ENCODE results near the gene CACNA2D4. TPM values are rescaled to one million over a fixed set of nuclear protein-coding genes. Genes with fewer than 3 reads are reported as not detected.

Gene CACNA2D4
- total RNA-seq, 1 experiment from 2014 or later: 0.37 TPM

DNA sequence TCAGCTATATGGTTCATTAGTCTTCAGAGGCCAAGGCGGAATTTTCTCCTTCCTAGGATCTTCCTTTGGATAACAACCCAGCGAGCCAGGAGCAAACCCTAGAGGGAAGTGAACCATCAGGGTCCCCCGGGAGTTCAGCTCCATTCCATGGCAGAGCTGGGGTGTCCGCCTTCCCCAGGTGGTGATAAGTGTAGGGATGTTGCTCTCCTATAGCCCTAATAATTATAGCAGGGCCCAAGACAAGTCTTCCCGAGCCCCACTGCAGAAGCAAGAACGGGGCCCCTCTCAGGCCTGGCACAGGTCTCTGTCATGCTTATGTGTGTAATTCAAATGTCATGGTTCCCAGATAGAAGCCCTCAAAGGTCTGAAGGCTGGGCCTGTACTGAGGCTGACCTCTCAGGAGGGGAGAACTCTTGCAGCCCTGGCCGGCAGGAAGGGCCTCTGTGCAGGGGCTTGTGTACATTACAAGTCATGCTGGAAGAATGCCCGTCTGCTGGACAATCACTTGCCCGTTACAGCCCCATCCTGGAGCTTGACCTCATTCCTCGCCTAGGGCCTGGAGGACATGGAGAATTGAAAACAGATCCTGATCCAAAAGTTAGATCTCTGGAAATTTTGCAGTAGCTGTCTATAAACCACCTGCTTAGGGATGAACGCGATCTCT, 80.8 kb downstream of the CACNA2D4 start:
- H3K4me1 ChIP-seq (ENCODE audit: low read length): peaks cover 17% of the 10 kb centered on the region
- no peak overlapping the region for H3K27ac ChIP-seq (ENCODE audit: low read length)
- no peaks in the 10 kb centered on the region for H3K9me2 ChIP-seq (replicated peaks; ENCODE audit: insufficient read depth, low read length)
- no peak overlapping the region for H3K4me3 ChIP-seq (ENCODE audit: low read length)
- no peaks in the 10 kb centered on the region for H4K20me1 ChIP-seq (ENCODE audit: insufficient read depth, low read depth, low read length)
- H3K27me3 ChIP-seq (ENCODE audit: low read length): no peaks in the 10 kb centered on the region
- H3K9ac ChIP-seq (ENCODE audit: low read length): no peak overlapping the region
- no peak overlapping the region for H2AFZ ChIP-seq (ENCODE audit: low read length)
- no peaks in the 10 kb centered on the region for H3K9me3 ChIP-seq (ENCODE audit: low read length)
- no peaks in the 10 kb centered on the region for H3K79me2 ChIP-seq (ENCODE audit: low read length)
- no peak overlapping the region for H3K4me2 ChIP-seq (ENCODE audit: low read depth, low read length, poor library complexity, severe bottlenecking)
- no peak for DNase-seq
- no peaks in the 10 kb centered on the region for H3K36me3 ChIP-seq (ENCODE audit: insufficient read depth, low read length)

DNA sequence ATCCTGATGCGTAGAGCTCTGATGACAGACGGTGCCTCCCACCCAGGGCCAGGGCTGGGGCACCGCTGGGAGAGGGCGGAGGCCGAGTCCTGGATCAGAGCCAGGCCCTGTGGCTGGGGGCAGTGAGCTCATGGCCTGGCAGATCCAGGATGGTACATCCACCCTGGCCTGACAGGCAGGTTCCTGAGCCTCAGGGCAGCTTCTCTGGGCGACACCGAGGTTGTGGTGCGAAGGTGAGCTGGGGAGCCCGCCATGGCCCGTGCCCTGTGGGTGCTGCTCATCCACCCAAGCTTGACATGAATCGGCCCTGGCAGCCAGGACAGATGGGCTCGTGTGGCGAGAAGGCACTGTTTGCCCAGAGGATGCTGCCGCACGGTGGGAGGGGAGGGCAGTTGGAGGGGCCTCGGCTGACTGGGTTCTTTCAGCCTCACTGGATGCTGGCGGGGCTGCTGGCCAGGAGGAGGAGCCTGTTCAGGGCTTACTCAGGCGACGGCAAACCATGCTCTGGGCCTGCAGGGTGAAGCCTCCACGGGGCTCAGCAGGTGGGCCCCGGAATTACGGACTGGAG, 81.5 kb downstream of the CACNA2D4 start:
- Histone ChIP-seq H4K20me1 (ENCODE audit: insufficient read depth, low read depth, low read length) (no peaks in the 10 kb centered on the region), H3K4me1 (ENCODE audit: low read length) (peaks cover 11% of the 10 kb centered on the region), H3K4me2 (ENCODE audit: low read depth, low read length, poor library complexity, severe bottlenecking) (no peak overlapping the region), H3K27ac (ENCODE audit: low read length) (no peak overlapping the region), H3K9me3 (ENCODE audit: low read length) (no peaks in the 10 kb centered on the region), H3K9me2 (replicated peaks; ENCODE audit: insufficient read depth, low read length) (no peaks in the 10 kb centered on the region), H3K9ac (ENCODE audit: low read length) (no peak overlapping the region), H3K79me2 (ENCODE audit: low read length) (no peaks in the 10 kb centered on the region), H3K27me3 (ENCODE audit: low read length) (no peaks in the 10 kb centered on the region), H2AFZ (ENCODE audit: low read length) (no peak overlapping the region), H3K36me3 (ENCODE audit: insufficient read depth, low read length) (no peaks in the 10 kb centered on the region), H3K4me3 (ENCODE audit: low read length) (no peak overlapping the region)
- DNase-seq: no peak

DNA sequence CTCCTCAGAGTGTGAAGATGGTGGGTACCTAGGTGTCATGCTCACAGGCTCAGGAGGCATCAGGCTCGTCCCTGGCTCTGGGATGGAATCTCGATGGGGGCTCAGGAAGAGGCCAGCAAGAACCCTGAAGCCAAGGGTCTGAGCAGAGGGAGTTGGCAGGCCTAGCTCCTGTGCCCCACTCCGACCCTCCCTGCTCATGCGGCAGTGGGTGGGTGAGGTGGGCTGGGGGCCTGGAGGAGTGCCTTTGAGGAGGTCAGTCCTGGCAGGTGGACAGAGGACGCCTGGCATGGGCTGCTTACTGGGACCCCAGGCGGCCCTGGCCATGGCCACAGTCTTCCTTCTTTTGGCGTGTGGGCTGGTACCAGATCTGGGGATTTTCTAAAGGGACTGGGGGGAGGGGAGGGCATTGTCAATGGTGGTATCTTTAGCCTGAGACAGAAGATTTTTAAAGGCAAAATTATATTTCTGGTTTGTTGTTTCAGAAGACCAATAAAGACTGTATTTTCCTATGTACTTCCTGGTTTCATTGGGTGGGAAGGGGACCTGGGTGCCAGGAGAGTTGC, 82.1 kb downstream of the CACNA2D4 start:
- no peak for DNase-seq
- Histone ChIP-seq H3K36me3 (ENCODE audit: insufficient read depth, low read length) (no peaks in the 10 kb centered on the region), H4K20me1 (ENCODE audit: insufficient read depth, low read depth, low read length) (no peaks in the 10 kb centered on the region), H3K9ac (ENCODE audit: low read length) (no peak overlapping the region), H3K27me3 (ENCODE audit: low read length) (no peaks in the 10 kb centered on the region), H3K4me2 (ENCODE audit: low read depth, low read length, poor library complexity, severe bottlenecking) (no peak overlapping the region), H3K4me3 (ENCODE audit: low read length) (no peak overlapping the region), H3K9me3 (ENCODE audit: low read length) (no peaks in the 10 kb centered on the region), H2AFZ (ENCODE audit: low read length) (no peak overlapping the region), H3K79me2 (ENCODE audit: low read length) (no peaks in the 10 kb centered on the region), H3K4me1 (ENCODE audit: low read length) (peaks cover 8% of the 10 kb centered on the region), H3K27ac (ENCODE audit: low read length) (no peak overlapping the region), H3K9me2 (replicated peaks; ENCODE audit: insufficient read depth, low read length) (no peaks in the 10 kb centered on the region)

DNA sequence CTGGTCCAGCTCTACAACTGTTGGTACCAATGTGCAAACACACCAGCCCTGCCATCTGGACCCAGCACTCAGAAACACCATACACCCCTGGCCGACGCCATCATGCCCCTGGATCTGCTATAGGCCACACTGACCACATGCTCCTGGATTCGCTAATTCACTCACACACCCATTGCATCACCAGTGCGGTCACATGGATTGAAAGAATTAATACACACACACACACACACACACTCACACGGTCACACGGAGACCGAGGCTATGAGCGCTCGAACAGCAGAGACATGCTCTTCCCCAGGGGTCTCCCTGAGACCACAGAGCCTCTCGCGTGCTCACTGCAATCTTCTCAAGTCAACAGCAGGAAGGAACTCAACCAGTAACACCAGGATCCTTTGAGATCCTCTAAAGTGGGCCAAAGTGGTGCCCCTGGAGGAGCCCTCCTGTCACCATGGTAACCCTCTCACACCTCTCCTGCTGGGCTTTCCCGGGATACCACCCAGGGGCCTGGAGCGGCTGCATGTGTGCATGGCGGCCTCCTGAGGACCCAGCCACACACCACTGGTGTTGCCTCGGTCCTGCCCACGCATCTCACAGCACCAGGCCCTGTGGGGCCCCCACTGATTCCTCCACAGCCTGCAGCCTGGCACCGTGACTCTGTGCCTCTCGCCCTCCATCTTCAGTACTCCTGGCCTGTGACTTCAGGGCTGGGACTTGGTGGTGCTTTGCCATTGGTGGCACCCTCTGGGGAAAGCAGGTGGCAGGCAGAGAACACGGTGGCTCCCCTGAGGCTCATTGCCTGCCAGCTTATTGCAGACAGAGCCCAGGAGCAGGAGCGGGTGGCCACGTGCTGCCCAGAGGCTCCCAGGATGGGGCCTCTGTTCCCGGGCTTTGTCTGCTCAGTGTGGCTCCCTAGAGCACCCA, 83.0 kb downstream of the CACNA2D4 start:
- DNase-seq: no peak
- Histone ChIP-seq H3K4me3 (ENCODE audit: low read length) (no peak overlapping the region), H3K9ac (ENCODE audit: low read length) (no peak overlapping the region)

DNA sequence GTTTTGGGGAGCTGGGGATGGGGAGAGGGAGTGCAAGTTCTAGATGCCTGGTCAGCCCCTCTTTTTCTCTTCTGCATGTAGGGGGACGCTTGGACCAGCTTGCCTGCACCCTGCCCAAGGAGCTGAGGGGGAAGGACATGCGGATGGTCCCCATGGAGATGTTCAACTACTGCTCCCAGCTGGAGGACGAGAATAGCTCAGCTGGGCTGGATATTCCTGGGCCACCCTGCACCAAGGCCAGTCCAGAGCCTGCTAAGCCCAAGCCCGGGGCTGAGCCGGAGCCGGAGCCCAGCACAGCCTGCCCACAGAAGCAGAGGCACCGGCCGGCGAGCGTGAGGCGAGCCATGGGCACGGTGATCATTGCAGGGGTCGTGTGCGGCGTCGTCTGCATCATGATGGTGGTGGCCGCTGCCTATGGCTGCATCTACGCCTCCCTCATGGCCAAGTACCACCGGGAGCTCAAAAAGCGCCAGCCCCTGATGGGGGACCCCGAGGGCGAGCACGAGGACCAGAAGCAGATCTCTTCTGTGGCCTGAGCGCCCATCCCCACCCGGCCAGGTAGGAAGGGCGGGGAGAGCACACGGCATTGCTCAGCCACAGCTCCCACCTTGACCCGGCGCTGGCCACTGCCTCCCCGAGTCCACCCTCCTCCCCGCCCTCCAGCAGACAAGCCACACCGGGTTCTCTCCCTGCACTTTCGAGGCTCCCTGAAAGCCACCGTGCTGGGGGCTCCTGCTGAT, 84.1 kb downstream of the CACNA2D4 start:
- Histone ChIP-seq H3K4me3 (ENCODE audit: low read length) (no peak overlapping the region), H3K4me1 (ENCODE audit: low read length) (peaks cover 8% of the 10 kb centered on the region), H3K27ac (ENCODE audit: low read length) (no peak overlapping the region), H3K9ac (ENCODE audit: low read length) (no peak overlapping the region), H2AFZ (ENCODE audit: low read length) (no peak overlapping the region), H3K4me2 (ENCODE audit: low read depth, low read length, poor library complexity, severe bottlenecking) (no peak overlapping the region), H3K79me2 (ENCODE audit: low read length) (no peaks in the 10 kb centered on the region), H3K9me2 (replicated peaks; ENCODE audit: insufficient read depth, low read length) (no peaks in the 10 kb centered on the region), H3K27me3 (ENCODE audit: low read length) (no peaks in the 10 kb centered on the region), H3K9me3 (ENCODE audit: low read length) (no peaks in the 10 kb centered on the region), H3K36me3 (ENCODE audit: insufficient read depth, low read length) (no peaks in the 10 kb centered on the region), H4K20me1 (ENCODE audit: insufficient read depth, low read depth, low read length) (no peaks in the 10 kb centered on the region)
- DNase-seq: no peak

More for the DNA sequence above, 83.0 kb downstream of the CACNA2D4 start:
- peaks cover 8% of the 10 kb centered on the region for H3K4me1 ChIP-seq (ENCODE audit: low read length)
- H3K4me2 ChIP-seq (ENCODE audit: low read depth, low read length, poor library complexity, severe bottlenecking): no peak overlapping the region
- no peak overlapping the region for H3K27ac ChIP-seq (ENCODE audit: low read length)
- no peaks in the 10 kb centered on the region for H3K79me2 ChIP-seq (ENCODE audit: low read length)
- H3K9me3 ChIP-seq (ENCODE audit: low read length): no peaks in the 10 kb centered on the region
- no peaks in the 10 kb centered on the region for H3K27me3 ChIP-seq (ENCODE audit: low read length)
- no peak overlapping the region for H2AFZ ChIP-seq (ENCODE audit: low read length)
- H3K36me3 ChIP-seq (ENCODE audit: insufficient read depth, low read length): no peaks in the 10 kb centered on the region
- no peaks in the 10 kb centered on the region for H4K20me1 ChIP-seq (ENCODE audit: insufficient read depth, low read depth, low read length)
- H3K9me2 ChIP-seq (replicated peaks; ENCODE audit: insufficient read depth, low read length): no peaks in the 10 kb centered on the region

DNA sequence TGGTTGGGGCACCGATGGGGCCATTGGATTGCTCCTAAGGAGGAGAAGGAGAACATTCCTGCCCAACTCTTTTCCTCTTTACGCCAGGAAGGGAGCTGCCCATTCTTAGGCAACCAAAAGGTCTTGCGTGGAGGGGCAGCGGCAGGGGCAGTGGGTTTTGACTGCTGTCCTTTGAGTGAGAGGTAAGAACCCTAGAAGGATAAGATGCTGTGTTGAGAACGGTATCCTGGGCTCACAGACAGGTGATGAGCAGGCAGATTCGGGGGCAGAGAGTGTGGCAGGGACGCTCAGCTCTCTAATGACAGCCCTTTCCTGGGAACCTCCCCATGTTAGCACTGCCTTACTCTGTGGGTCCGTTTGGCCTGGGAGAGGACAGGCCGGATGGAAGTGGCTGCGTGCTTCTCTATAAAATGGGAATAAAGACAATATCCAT, 84.8 kb downstream of the CACNA2D4 start:
- H3K4me3 ChIP-seq (ENCODE audit: low read length): no peak overlapping the region
- H2AFZ ChIP-seq (ENCODE audit: low read length): no peak overlapping the region
- no peaks in the 10 kb centered on the region for H3K9me2 ChIP-seq (replicated peaks; ENCODE audit: insufficient read depth, low read length)
- no peak overlapping the region for H3K4me2 ChIP-seq (ENCODE audit: low read depth, low read length, poor library complexity, severe bottlenecking)
- no peaks in the 10 kb centered on the region for H3K27me3 ChIP-seq (ENCODE audit: low read length)
- no peak overlapping the region for H3K27ac ChIP-seq (ENCODE audit: low read length)
- H4K20me1 ChIP-seq (ENCODE audit: insufficient read depth, low read depth, low read length): no peaks in the 10 kb centered on the region
- DNase-seq: no peak
- no peak overlapping the region for H3K9ac ChIP-seq (ENCODE audit: low read length)
- H3K36me3 ChIP-seq (ENCODE audit: insufficient read depth, low read length): no peaks in the 10 kb centered on the region
- peaks cover 8% of the 10 kb centered on the region for H3K4me1 ChIP-seq (ENCODE audit: low read length)
- H3K9me3 ChIP-seq (ENCODE audit: low read length): no peaks in the 10 kb centered on the region
- H3K79me2 ChIP-seq (ENCODE audit: low read length): no peaks in the 10 kb centered on the region

DNA sequence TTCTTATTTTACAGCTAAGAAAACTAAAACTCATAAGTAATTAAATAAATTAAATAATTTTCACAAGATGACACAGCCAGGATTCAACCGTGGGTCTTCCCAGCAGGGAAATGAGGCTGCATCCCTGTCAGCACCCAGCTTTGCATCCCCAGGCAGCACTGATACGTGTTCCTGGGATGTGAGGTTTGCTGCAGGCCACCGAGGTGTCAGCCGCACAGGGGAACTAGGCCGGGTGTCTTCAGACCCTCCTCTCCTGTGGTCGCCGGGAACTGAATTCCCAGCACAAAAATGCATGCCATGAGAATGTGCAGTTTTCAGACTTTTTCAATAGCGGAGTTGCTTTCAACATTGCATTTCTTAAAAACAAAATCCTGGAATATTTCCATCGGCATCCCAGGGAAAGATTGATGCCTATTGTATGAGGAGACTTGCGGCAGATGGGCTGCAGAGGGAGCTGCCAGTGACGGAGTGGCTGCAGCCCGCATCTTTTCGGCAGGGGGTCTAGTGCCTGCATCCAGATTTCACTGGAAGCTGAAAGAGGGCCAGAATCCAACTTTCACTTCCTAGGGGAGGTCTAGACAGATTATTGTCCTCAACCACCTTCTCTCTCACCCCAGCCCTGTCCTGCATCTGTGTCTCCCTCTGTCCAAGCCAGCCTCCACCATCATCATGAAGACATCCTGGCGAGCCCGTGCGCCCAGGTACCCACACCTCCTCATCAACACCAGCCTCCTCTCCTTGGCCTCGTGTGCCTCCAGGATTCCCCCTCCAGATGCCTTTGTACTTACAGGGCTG, 85.5 kb downstream of the CACNA2D4 start:
- Histone ChIP-seq H2AFZ (ENCODE audit: low read length) (no peak overlapping the region), H3K36me3 (ENCODE audit: insufficient read depth, low read length) (no peaks in the 10 kb centered on the region), H3K27me3 (ENCODE audit: low read length) (no peaks in the 10 kb centered on the region), H3K9me2 (replicated peaks; ENCODE audit: insufficient read depth, low read length) (no peaks in the 10 kb centered on the region), H3K27ac (ENCODE audit: low read length) (no peak overlapping the region), H3K9me3 (ENCODE audit: low read length) (no peaks in the 10 kb centered on the region), H3K79me2 (ENCODE audit: low read length) (no peaks in the 10 kb centered on the region), H3K4me2 (ENCODE audit: low read depth, low read length, poor library complexity, severe bottlenecking) (no peak overlapping the region), H4K20me1 (ENCODE audit: insufficient read depth, low read depth, low read length) (no peaks in the 10 kb centered on the region), H3K4me3 (ENCODE audit: low read length) (no peak overlapping the region), H3K4me1 (ENCODE audit: low read length) (peaks cover 8% of the 10 kb centered on the region), H3K9ac (ENCODE audit: low read length) (no peak overlapping the region)
- no peak for DNase-seq
